ENCODE results near the gene DUSP18.
"Not testable (repeated sequence)": the region's sequence is repeated elsewhere in the genome, so short reads cannot be mapped to it uniquely, and the experiment has no call there.

Gene DUSP18

DNA sequence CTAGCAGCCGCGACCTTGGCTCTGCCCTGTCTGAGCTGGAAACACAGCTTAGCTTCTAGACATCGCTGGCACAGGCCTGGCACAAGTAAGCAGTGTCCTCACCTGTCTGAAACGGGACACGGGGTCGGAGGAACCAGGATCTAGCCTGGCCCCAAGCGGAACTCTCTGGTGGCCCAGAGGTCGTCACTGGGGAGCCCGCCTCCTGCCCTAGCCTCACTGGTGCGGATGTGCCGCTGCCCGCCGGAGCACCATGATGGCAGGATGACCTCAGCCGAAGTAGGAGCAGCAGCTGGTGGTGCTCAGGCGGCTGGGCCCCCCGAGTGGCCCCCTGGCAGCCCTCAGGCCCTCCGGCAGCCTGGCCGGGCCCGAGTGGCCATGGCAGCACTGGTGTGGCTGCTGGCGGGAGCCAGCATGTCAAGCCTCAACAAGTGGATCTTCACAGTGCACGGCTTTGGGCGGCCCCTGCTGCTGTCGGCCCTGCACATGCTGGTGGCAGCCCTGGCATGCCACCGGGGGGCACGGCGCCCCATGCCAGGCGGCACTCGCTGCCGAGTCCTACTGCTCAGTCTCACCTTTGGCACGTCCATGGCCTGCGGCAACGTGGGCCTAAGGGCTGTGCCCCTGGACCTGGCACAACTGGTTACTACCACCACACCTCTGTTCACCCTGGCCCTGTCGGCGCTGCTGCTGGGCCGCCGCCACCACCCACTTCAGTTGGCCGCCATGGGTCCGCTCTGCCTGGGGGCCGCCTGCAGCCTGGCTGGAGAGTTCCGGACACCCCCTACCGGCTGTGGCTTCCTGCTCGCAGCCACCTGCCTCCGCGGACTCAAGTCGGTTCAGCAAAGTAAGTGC lies 31.2 kb downstream of the DUSP18 start:
- DNase-seq = peak; percentile 28

DNA sequence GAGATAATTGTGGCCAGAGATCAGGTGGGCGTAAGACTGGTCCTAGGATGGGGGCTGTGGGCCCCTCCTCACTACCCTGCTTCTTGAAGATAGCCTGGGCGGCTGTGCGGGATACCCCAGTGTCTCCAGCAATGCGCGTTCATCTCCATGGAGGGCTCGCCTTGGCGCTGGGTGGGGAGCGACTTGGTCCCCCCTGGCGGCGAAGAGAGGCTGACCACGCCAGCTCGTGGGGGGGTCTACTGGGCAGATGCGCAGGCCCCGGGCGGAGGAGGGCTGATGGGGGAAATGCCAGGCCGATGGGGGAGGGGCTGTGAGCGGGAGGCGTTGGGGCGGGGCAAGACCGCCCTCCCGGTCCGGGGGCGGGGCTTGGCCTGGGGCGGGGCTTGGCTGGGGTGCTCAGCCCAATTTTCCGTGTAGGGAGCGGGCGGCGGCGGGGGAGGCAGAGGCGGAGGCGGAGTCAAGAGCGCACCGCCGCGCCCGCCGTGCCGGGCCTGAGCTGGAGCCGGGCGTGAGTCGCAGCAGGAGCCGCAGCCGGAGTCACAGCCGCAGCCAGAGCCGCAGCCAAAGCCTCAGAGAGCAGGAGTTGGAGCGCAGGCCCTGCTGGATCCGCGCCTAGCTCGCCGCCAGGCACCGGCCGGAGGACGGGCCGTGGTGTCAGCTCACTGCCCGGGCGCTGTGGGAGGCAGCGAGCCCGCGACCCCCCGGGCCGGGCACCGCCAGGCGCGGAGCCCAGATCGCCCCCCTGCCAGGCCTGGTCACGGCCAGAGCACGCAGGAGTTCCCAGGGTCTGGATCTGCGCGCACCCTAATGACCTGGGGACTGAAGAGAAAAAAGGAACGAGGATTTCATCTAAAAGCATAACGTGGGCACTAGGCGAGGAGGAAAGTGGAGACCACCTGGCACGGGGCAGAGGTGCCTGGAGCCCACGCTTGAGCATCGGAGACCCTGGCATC lies 32.1 kb downstream of the DUSP18 start, which contains the start of gene SLC35E4:
SLC35E4 (plus strand) TSS at position 509 of the 953 bp plus-strand sequence. CDS start 670 bp downstream, outside the sequence.
- peak; percentile 98 for DNase-seq

DNA sequence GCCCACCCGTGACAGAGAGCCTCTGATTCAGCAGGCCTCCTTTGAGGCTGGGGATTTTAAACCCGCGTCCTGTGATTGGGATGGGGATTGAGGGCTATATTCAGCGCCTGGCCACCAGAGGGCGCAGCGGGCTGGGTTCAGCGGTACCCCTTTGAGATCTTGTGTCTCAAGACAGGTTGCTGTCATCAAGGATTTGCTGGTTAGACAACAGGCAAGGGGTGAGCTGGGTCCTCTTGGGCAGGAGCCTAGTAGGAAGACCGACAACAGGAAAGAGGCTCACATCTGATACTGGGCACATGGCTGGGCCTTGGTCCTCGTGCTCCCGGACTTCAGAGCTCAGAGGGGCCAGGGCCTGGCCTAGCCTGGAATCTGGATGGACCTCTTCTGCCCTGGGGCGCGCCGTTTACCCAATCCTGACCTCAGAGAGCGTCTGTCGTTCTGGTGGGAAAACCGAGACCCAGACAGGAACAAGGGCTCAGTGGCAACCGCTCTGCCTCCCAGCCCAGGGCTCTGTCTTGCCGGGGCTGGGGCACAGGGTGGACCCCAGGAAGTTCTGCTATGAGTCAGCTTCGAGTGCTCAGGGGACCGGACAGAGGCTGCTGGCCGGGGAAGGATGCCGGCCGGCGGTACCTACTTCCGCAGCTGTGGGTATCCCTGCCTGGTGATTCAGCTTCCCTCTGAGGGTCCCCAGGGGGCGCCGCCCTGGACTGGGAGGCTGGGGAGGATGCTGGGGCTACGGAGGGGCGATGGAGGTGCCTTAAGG lies 33.0 kb downstream of the DUSP18 start:
- peak; percentile 93 for DNase-seq

- not testable (repeated sequence) for DNase-seq
These were observed 36.2 kb downstream of the DUSP18 start for GRCh38 chr22:30631469-30631868.

DNA sequence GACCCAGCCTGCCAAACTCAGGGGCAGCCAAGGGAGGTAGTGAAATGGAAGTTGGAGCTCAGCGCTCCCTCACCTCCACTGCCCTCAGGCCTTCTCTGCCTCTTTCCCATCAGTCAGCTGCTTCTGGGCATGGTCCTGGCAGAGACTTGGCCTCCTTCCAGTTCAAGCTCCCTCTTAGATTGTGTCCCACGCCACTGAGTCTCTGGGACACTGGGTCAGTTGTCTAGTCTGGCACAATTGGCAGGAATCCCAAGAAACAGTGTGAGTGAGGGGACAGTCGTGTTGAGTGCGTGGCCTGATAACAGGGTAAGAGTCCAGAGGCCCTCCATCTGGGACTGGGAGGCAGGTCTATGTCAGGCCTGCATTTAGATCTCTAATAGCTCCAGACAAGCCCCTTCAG lies 39.2 kb downstream of the DUSP18 start:
- no peak for DNase-seq

- DNase-seq = no peak
These were observed 40.2 kb downstream of the DUSP18 start for GRCh38 chr22:30627471-30627870.

DNA sequence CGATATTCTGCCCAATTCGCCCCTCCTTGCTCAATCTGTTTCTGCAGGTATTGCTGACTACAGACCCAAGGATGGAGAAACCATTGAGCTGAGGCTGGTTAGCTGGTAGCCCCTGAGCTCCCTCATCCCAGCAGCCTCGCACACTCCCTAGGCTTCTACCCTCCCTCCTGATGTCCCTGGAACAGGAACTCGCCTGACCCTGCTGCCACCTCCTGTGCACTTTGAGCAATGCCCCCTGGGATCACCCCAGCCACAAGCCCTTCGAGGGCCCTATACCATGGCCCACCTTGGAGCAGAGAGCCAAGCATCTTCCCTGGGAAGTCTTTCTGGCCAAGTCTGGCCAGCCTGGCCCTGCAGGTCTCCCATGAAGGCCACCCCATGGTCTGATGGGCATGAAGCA lies 41.3 kb downstream of the DUSP18 start:
- no peak for DNase-seq

GRCh38 chr22:30619909-30620308 lies 47.8 kb downstream of the DUSP18 start:
- not testable (repeated sequence) for DNase-seq

DNA sequence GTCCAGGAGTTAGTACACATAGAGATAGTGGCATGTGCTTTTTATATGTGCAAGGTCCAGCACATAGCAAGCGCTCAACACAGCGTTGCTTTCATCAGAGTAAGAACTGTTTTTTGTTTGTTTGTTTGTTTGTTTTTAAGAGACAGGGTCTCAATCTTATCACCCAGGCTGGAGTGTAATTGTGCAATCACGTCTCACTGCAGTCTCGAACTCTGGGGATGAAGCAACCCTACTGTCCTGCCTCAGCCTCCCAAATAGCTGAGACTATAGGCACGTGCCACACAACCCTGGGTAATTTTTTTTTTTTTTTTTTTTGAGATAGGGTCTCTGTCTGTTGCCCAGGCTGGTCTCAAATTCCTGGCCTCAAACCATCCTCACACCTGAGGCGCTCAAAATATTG lies 49.9 kb downstream of the DUSP18 start:
- no peak for DNase-seq

- no peak for DNase-seq
These were observed 52.1 kb downstream of the DUSP18 start for GRCh38 chr22:30615543-30615954.

- DNase-seq = no peak
These were observed 52.8 kb downstream of the DUSP18 start for GRCh38 chr22:30614879-30615278.

DNA sequence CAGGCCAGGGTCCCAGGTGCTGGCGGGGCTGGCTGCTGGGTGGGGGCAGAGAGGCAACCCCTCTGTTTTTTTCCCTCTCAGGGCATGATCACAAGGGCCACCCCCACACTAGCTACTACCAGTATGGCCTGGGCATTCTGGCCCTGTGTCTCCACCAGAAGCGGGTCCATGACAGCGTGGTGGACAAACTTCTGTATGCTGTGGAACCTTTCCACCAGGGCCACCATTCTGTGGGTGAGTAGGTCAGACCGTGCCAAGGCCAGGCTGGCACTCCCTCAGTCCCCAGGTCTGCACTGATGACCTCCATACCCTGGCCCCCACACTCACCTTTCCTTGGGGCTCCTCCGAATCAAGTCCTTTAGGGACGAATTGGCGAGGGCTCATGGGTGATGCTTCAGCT lies 53.4 kb downstream of the DUSP18 start:
- no peak for DNase-seq

- no peak for DNase-seq
These were observed 54.9 kb downstream of the DUSP18 start for GRCh38 chr22:30612789-30613188.

Data from activated CD8-positive, alpha-beta memory T cell treated with anti-CD3 and anti-CD28 coated beads, Interleukin-2, amount 50 U/mL, for 4 hours (primary cell).